K562 (cell line): Measurements from ENCODE around the gene COPS9.

ENCODE experiments used
- ADNP ChIP-seq: fragments of 200-800 bp; sonication (Bioruptor generic); IDR thresholded peaks from 2 replicates; pipeline ENCODE4 v1.6.1; 2016; ENCODE audit warnings: missing genetic modification characterization, missing compliant biosample characterization
- CTBP1 ChIP-seq: fragments of 450-650 bp; IDR thresholded peaks from 2 replicates; pipeline ENCODE4 v1.6.1; 2016; ENCODE audit warnings: borderline replicate concordance
- CTCF ChIP-seq, 3 experiments: IDR thresholded peaks in 2 of 3; conservative IDR thresholded peaks in 1 of 3; 2 replicates each; pipeline ENCODE4 v1.5.1; 2011 to 2012; ENCODE audit warnings: low read length in 3 of 3, mild to moderate bottlenecking in 3 of 3, control low read depth in 2 of 3, improper control_type of control experiment in 1 of 3, inconsistent platforms in 1 of 3, low read depth in 1 of 3, mixed read lengths in 1 of 3, moderate library complexity in 1 of 3; ENCODE audit not compliant: insufficient read depth in 2 of 3
- ESRRB ChIP-seq: fragments of 250-450 bp; sonication (Bioruptor Pico); IDR thresholded peaks from 2 replicates; pipeline ENCODE4 v1.5.0; 2020; ENCODE audit warnings: mild to moderate bottlenecking, moderate library complexity, borderline replicate concordance
- FOXM1 ChIP-seq, 2 experiments: fragments of 450-650 bp in 1 of 2; sonication (generic) in 1 of 2; formaldehyde crosslinking in 1 of 2; IDR thresholded peaks; 2 replicates each; pipeline versions ENCODE4 v1.6.1 to v1.9.0; 2017 to 2022; ENCODE audit warnings: low read depth in 2 of 2, mild to moderate bottlenecking in 2 of 2, missing genetic modification reagents in 1 of 2, moderate library complexity in 1 of 2
- MYBL2 ChIP-seq, 2 experiments: fragments of 450-650 bp in 1 of 2; sonication (generic) in 1 of 2; formaldehyde crosslinking in 1 of 2; IDR thresholded peaks; 2 replicates each; pipeline versions ENCODE4 v1.6.1 to v1.8.1; 2017 to 2022; ENCODE audit warnings: borderline replicate concordance in 1 of 2, inconsistent platforms in 1 of 2, low read depth in 1 of 2, mild to moderate bottlenecking in 1 of 2, missing genetic modification reagents in 1 of 2, moderate library complexity in 1 of 2
- NFRKB ChIP-seq: fragments of 450-650 bp; IDR thresholded peaks from 2 replicates; pipeline ENCODE4 v1.6.1; 2016; ENCODE audit warnings: low read depth
- SETDB1 ChIP-seq: IDR thresholded peaks from one replicate; pipeline ENCODE4 v1.6.1; 2012; ENCODE audit warnings: low read length, control low read depth, inconsistent platforms
- TAF1 ChIP-seq: IDR thresholded peaks from 2 replicates; pipeline ENCODE4 v1.6.1; 2011; ENCODE audit warnings: mild to moderate bottlenecking, low read length, moderate library complexity; ENCODE audit not compliant: insufficient read depth, control insufficient read depth, severe bottlenecking; ENCODE audit errors: extremely low read depth
- TBL1XR1 ChIP-seq, 2 experiments: IDR thresholded peaks; 2 replicates each; pipeline ENCODE4 v1.6.1; 2012; ENCODE audit warnings: improper control_type of control experiment in 2 of 2, low read length in 2 of 2, mild to moderate bottlenecking in 1 of 2
- ZNF121 ChIP-seq: sonication (generic); formaldehyde crosslinking; conservative IDR thresholded peaks from 2 replicates; pipeline ENCODE4 v1.8.0; 2022; ENCODE audit warnings: missing genetic modification reagents
- TF ChIP-seq, protein P1 (sequence below): sonication (generic); formaldehyde crosslinking; IDR thresholded peaks from 2 replicates; pipeline ENCODE4 v1.8.1; 2022; ENCODE audit warnings: missing genetic modification reagents
- TF ChIP-seq, protein P2 (sequence below): sonication (generic); formaldehyde crosslinking; IDR thresholded peaks from 2 replicates; pipeline ENCODE4 v1.8.1; 2023; ENCODE audit warnings: mild to moderate bottlenecking, missing genetic modification reagents

GRCh38 chr2:240131296-240131695 lies 4.8 kb downstream of the COPS9 start:
- TF ChIP-seq TAF1 (no peak), MYBL2 (IDR thresholded peaks at IDR 0.05; ENCODE audit: low read depth) (no peak), MYBL2 (CRISPR knock-in tag; IDR thresholded peaks at IDR 0.05; ENCODE audit: borderline replicate concordance) (no peak), CTBP1 (no peak), TBL1XR1 (IDR thresholded peaks at IDR 0.05; ENCODE audit: low read length in 2 of 2) (no peak), FOXM1 (IDR thresholded peaks at IDR 0.05; ENCODE audit: low read depth) (no peak), FOXM1 (CRISPR knock-in tag; IDR thresholded peaks at IDR 0.05; ENCODE audit: low read depth) (no peak), ADNP (tag) (no peak), ESRRB (CRISPR knock-in tag) (no peak), ZNF121 (CRISPR knock-in tag) (no peak), NFRKB (no peak), SETDB1 (no peak), CTCF (IDR thresholded peaks at IDR 0.05 in 2 of 3, conservative IDR thresholded peaks at IDR 0.05 in 1 of 3; ENCODE audit: insufficient read depth in 2 of 3, low read depth in 1 of 3, low read length in 3 of 3) (no peak)
- TF ChIP-seq, protein P1, sequence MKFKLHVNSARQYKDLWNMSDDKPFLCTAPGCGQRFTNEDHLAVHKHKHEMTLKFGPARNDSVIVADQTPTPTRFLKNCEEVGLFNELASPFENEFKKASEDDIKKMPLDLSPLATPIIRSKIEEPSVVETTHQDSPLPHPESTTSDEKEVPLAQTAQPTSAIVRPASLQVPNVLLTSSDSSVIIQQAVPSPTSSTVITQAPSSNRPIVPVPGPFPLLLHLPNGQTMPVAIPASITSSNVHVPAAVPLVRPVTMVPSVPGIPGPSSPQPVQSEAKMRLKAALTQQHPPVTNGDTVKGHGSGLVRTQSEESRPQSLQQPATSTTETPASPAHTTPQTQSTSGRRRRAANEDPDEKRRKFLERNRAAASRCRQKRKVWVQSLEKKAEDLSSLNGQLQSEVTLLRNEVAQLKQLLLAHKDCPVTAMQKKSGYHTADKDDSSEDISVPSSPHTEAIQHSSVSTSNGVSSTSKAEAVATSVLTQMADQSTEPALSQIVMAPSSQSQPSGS (CRISPR knock-in tag) = no peak
- TF ChIP-seq, protein P2, sequence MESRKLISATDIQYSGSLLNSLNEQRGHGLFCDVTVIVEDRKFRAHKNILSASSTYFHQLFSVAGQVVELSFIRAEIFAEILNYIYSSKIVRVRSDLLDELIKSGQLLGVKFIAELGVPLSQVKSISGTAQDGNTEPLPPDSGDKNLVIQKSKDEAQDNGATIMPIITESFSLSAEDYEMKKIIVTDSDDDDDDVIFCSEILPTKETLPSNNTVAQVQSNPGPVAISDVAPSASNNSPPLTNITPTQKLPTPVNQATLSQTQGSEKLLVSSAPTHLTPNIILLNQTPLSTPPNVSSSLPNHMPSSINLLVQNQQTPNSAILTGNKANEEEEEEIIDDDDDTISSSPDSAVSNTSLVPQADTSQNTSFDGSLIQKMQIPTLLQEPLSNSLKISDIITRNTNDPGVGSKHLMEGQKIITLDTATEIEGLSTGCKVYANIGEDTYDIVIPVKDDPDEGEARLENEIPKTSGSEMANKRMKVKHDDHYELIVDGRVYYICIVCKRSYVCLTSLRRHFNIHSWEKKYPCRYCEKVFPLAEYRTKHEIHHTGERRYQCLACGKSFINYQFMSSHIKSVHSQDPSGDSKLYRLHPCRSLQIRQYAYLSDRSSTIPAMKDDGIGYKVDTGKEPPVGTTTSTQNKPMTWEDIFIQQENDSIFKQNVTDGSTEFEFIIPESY (CRISPR knock-in tag) = no peak
